ENCODE data around the gene TECPR2. TPM values are rescaled to one million over a fixed set of nuclear protein-coding genes. Genes with fewer than 3 reads are reported as not detected.

TECPR2 gene
- polyA plus RNA-seq, 1 donor (not counting 4 experiments of a cell fraction or from before 2014, with no cell fraction given), result 8.3 TPM

DNA sequence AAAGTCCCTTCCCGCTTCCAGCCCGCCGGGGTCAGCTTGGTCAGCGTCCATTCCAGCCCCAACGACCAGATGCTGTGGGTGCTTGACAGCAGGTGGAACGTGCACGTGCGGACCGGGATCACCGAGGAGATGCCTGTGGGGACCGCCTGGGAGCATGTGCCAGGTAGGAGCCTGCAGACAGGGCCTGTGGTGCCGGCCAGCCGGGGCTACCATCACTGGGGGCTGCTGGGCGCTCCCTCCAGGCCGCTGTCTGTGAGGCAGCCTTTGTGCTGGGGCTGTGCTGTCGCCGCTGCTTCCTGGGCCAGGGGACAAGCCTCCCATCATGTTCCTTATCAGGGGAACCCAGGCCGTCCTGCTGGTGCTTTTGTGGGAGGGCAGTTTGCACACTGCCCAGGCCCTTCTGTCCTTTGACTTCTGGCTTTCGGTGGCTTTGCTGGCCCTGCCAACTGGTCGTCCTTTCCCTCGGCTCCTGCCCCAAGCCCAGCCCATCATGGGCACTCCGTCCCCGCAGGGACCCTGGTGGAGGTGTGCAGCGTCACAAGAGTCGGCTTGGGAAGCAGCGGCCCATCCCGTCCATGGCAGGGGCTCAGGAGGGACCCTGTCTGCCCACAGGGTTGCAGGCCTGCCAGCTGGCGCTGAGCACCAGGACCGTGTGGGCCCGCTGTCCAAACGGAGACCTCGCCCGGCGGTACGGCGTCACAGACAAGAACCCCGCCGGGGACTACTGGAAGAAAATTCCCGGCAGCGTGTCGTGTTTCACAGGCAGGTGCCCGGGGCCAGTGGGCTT is 134.4 kb downstream of the TECPR2 start:
- Histone ChIP-seq H3K9me3 (ENCODE audit: control insufficient read depth, low read depth, low read length) (no peaks in the 10 kb centered on the region), H3K4me2 (ENCODE audit: control insufficient read depth, extremely low read depth, insufficient read depth, low read depth, low read length) (no peak overlapping the region), H3K79me2 (ENCODE audit: control insufficient read depth, insufficient read depth, low read length) (no peaks in the 10 kb centered on the region), H4K20me1 (ENCODE audit: control insufficient read depth, extremely low read depth, insufficient read depth, low read length) (no peaks in the 10 kb centered on the region), H3K36me3 (ENCODE audit: control insufficient read depth in 2 of 2, extremely low read depth in 1 of 2, insufficient read depth in 2 of 2, low read length in 2 of 2) (peaks cover 3 to 5% of the 10 kb centered on the region in 2 experiments), H3K27me3 (ENCODE audit: control insufficient read depth, extremely low read depth, insufficient read depth, low read length) (no peaks in the 10 kb centered on the region), H3K4me1 (ENCODE audit: control insufficient read depth, extremely low read depth, insufficient read depth, low read length) (peaks cover 21% of the 10 kb centered on the region), H3K27ac (ENCODE audit: control insufficient read depth, insufficient read depth, low read length) (no peak overlapping the region), H3K9ac (ENCODE audit: control insufficient read depth, extremely low read depth, insufficient read depth, low read length) (no peak overlapping the region), H3K9me1 (ENCODE audit: control insufficient read depth, extremely low read depth, insufficient read depth, low read length) (no peaks in the 10 kb centered on the region), H3K4me3 (ENCODE audit: control insufficient read depth in 2 of 3, extremely low read depth in 1 of 3, insufficient read depth in 2 of 3, low read depth in 1 of 3, low read length in 3 of 3) (no peak overlapping the region), H2AFZ (ENCODE audit: control insufficient read depth, low read length) (no peak overlapping the region)
- no peak for TF ChIP-seq EZH2 (IDR thresholded peaks at IDR 0.05; ENCODE audit: low read length)
- TF ChIP-seq, protein P1, sequence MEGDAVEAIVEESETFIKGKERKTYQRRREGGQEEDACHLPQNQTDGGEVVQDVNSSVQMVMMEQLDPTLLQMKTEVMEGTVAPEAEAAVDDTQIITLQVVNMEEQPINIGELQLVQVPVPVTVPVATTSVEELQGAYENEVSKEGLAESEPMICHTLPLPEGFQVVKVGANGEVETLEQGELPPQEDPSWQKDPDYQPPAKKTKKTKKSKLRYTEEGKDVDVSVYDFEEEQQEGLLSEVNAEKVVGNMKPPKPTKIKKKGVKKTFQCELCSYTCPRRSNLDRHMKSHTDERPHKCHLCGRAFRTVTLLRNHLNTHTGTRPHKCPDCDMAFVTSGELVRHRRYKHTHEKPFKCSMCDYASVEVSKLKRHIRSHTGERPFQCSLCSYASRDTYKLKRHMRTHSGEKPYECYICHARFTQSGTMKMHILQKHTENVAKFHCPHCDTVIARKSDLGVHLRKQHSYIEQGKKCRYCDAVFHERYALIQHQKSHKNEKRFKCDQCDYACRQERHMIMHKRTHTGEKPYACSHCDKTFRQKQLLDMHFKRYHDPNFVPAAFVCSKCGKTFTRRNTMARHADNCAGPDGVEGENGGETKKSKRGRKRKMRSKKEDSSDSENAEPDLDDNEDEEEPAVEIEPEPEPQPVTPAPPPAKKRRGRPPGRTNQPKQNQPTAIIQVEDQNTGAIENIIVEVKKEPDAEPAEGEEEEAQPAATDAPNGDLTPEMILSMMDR (optimal IDR thresholded peaks at IDR 0.05 in 1 of 3, IDR thresholded peaks at IDR 0.05 in 1 of 3, conservative IDR thresholded peaks at IDR 0.05 in 1 of 3; ENCODE audit: extremely low read depth in 1 of 3, insufficient read depth in 2 of 3, low read length in 3 of 3), result no peak
- DNase-seq (ENCODE audit: low read depth, low spot score) (no peak), FAIRE-seq (no peak)
- dilution Hi-C loops (cut with MboI; ENCODE audit: extremely low pct_ligation_motif_present, low sequenced_read_pairs), result no loop called here

DNA sequence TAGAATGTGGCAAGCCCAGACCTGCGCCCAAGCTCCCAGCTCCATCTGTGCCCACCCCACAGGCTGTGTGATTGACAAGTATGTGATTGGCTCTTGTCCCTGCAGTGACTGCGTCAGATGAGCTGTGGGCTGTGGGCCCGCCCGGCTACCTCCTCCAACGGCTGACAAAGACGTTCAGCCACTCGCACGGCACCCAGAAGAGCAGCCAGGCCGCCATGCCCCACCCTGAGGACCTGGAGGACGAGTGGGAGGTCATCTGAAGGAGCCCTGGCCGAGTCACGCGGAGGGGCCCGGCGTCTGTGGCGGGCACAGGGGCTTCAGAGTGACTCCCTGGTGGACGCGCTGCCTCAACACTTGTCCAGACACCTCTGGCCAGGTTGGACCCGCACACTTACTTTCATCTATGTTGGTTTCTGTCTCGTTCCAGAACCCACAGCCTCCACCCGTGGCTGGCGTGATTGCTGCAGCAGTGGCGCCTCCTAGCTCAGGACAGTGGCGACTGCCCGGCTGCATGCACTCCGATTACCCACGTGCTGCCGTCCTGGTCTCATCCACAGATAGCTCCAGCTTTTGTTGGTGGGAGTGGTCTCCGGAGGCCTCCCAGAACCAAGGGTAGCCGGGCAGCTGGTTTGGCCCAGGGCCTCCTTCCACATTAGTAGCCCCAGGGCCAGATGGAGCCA is 135.4 kb downstream of the TECPR2 start:
- Histone ChIP-seq H3K27ac (ENCODE audit: control insufficient read depth, insufficient read depth, low read length) (no peak overlapping the region), H3K4me2 (ENCODE audit: control insufficient read depth, extremely low read depth, insufficient read depth, low read depth, low read length) (no peak overlapping the region), H4K20me1 (ENCODE audit: control insufficient read depth, extremely low read depth, insufficient read depth, low read length) (no peaks in the 10 kb centered on the region), H3K9ac (ENCODE audit: control insufficient read depth, extremely low read depth, insufficient read depth, low read length) (no peak overlapping the region), H3K4me1 (ENCODE audit: control insufficient read depth, extremely low read depth, insufficient read depth, low read length) (peaks cover 23% of the 10 kb centered on the region), H3K36me3 (ENCODE audit: control insufficient read depth in 2 of 2, extremely low read depth in 1 of 2, insufficient read depth in 2 of 2, low read length in 2 of 2) (peaks cover 3 to 5% of the 10 kb centered on the region in 2 experiments), H3K9me3 (ENCODE audit: control insufficient read depth, low read depth, low read length) (no peaks in the 10 kb centered on the region), H3K4me3 (ENCODE audit: control insufficient read depth in 2 of 3, extremely low read depth in 1 of 3, insufficient read depth in 2 of 3, low read depth in 1 of 3, low read length in 3 of 3) (no peak overlapping the region), H2AFZ (ENCODE audit: control insufficient read depth, low read length) (no peak overlapping the region), H3K27me3 (ENCODE audit: control insufficient read depth, extremely low read depth, insufficient read depth, low read length) (no peaks in the 10 kb centered on the region), H3K79me2 (ENCODE audit: control insufficient read depth, insufficient read depth, low read length) (no peaks in the 10 kb centered on the region), H3K9me1 (ENCODE audit: control insufficient read depth, extremely low read depth, insufficient read depth, low read length) (no peaks in the 10 kb centered on the region)
- dilution Hi-C loops (cut with MboI; ENCODE audit: extremely low pct_ligation_motif_present, low sequenced_read_pairs), result no loop called here
- DNase-seq (ENCODE audit: low read depth, low spot score) (no peak), FAIRE-seq (no peak)
- TF ChIP-seq EZH2 (IDR thresholded peaks at IDR 0.05; ENCODE audit: low read length), result no peak
- TF ChIP-seq, protein P1 (optimal IDR thresholded peaks at IDR 0.05 in 1 of 3, IDR thresholded peaks at IDR 0.05 in 1 of 3, conservative IDR thresholded peaks at IDR 0.05 in 1 of 3; ENCODE audit: extremely low read depth in 1 of 3, insufficient read depth in 2 of 3, low read length in 3 of 3), result peak; percentile 30 to 57 (median 42)
